Type B pancreatic cell (in vitro differentiated cells): Measurements from ENCODE around the gene PHYKPL. TPM values are rescaled to one million over a fixed set of nuclear protein-coding genes. Genes with fewer than 3 reads are reported as not detected.

Experiments used
- DNase-seq: peaks from one replicate; pipeline ENCODE4 v3.0.0; 2021; ENCODE audit warnings: mixed read lengths; ENCODE audit not compliant: unreplicated experiment; ENCODE audit errors: extremely low spot score
- H3K27ac Mint-ChIP-seq: 2 replicates; pipeline ENCODE4 v1.8.0; 2021; ENCODE audit warnings: mild to moderate bottlenecking, mixed read lengths
- H3K27me3 Mint-ChIP-seq: 2 replicates; pipeline ENCODE4 v1.8.0; 2021; ENCODE audit warnings: mixed read lengths
- H3K36me3 Mint-ChIP-seq: 2 replicates; pipeline ENCODE4 v1.8.0; 2021; ENCODE audit warnings: mixed read lengths
- H3K4me1 Mint-ChIP-seq: one replicate; pipeline ENCODE4 v1.8.0; 2021; ENCODE audit warnings: mixed read lengths; ENCODE audit not compliant: unreplicated experiment
- H3K4me3 Mint-ChIP-seq: 2 replicates; pipeline ENCODE4 v1.8.0; 2021; ENCODE audit warnings: mild to moderate bottlenecking, mixed read lengths
- H3K9me3 Mint-ChIP-seq: 2 replicates; pipeline ENCODE4 v1.8.0; 2021; ENCODE audit warnings: mixed read lengths
- total RNA-seq: library from RNA; stranded (reverse); gene quantifications from 2 replicates; pipeline ENCODE4 v1.2.1, GENCODE V29; 2021; ENCODE audit warnings: low replicate concordance
- TF ChIP-seq, protein P1 (sequence below): fragments of 200-600 bp; sonication (generic); conservative IDR thresholded peaks from 2 replicates; pipeline ENCODE4 v1.5.0; 2021; ENCODE audit warnings: antibody characterized with exemption, mild to moderate bottlenecking

Gene PHYKPL
- total RNA-seq, 1 donor from 2014 or later: 76.2 TPM

DNA sequence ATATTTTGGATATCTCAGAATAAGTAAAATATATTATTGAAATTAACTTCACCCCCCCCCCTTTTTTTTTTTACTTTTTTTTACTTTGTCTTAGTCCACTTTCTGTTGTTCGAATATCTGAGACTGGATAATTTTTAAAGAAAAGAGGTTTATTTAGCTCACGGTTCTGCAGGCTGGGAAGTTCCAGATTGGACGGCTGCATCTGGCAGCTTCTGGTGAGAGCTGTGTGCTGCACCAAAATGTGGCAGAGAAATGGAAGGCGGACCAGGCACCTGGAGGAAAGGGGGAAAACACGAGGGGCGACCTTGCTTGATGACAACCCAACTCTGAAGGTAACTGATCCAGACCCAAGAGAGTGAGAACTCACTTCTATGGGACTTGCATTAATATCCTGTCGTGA lies 39.8 kb downstream of the PHYKPL start:
- Mint-ChIP-seq H3K9me3 (no peaks in the 10 kb centered on the region), H3K4me1 (peaks cover 4% of the 10 kb centered on the region), H3K27ac (no peak overlapping the region), H3K27me3 (peaks cover 13% of the 10 kb centered on the region), H3K4me3 (no peak overlapping the region), H3K36me3 (no peaks in the 10 kb centered on the region)
- TF ChIP-seq, protein P1, sequence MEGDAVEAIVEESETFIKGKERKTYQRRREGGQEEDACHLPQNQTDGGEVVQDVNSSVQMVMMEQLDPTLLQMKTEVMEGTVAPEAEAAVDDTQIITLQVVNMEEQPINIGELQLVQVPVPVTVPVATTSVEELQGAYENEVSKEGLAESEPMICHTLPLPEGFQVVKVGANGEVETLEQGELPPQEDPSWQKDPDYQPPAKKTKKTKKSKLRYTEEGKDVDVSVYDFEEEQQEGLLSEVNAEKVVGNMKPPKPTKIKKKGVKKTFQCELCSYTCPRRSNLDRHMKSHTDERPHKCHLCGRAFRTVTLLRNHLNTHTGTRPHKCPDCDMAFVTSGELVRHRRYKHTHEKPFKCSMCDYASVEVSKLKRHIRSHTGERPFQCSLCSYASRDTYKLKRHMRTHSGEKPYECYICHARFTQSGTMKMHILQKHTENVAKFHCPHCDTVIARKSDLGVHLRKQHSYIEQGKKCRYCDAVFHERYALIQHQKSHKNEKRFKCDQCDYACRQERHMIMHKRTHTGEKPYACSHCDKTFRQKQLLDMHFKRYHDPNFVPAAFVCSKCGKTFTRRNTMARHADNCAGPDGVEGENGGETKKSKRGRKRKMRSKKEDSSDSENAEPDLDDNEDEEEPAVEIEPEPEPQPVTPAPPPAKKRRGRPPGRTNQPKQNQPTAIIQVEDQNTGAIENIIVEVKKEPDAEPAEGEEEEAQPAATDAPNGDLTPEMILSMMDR: no peak
- no peak for DNase-seq

DNA sequence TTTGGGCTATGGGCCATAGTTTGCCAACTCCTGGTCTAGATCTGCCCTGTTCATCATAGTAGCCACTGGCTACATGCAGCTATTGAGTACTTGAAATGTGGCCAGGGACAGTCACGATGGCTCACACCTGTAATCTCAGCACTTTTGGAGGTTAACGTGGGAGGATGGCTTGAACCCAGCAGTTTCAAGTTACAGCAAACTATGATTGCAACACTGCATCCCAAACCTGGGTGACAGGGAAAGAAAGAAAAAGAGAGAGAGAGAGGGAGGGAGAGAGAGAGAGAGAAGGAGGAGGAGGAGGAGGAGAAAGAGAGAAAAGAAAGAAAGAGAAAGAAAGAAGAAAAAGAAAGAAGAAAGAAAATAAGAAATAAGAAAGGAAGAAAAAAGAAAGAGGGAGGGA lies 40.4 kb downstream of the PHYKPL start:
- no peaks in the 10 kb centered on the region for H3K9me3 Mint-ChIP-seq
- DNase-seq: no peak
- TF ChIP-seq, protein P1: no peak
- no peaks in the 10 kb centered on the region for H3K36me3 Mint-ChIP-seq
- peaks cover 4% of the 10 kb centered on the region for H3K4me1 Mint-ChIP-seq
- H3K27ac Mint-ChIP-seq: no peak overlapping the region
- peaks cover 13% of the 10 kb centered on the region for H3K27me3 Mint-ChIP-seq
- no peak overlapping the region for H3K4me3 Mint-ChIP-seq

DNA sequence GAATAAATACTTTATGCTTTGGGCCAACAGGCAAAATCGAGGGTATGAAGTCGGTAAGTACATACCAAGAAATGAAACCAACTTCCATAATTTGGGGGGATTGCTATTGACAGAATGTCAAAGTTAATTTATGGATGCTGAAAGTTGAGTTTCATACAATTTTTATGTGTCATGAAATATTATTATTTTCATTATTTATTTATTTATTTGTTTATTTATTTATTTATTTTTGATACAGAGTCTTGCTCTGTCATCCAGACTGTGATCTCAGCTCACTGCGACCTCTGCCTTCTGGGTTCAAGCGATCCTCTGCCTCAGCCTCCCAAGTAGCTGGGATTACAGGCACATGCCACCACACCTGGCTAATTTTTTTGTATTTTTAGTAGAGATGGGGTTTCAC lies 40.9 kb downstream of the PHYKPL start:
- Mint-ChIP-seq H3K9me3 (no peaks in the 10 kb centered on the region), H3K36me3 (no peaks in the 10 kb centered on the region), H3K4me1 (peaks cover 4% of the 10 kb centered on the region), H3K4me3 (no peak overlapping the region), H3K27me3 (peaks cover 13% of the 10 kb centered on the region), H3K27ac (no peak overlapping the region)
- TF ChIP-seq, protein P1: no peak
- no peak for DNase-seq

DNA sequence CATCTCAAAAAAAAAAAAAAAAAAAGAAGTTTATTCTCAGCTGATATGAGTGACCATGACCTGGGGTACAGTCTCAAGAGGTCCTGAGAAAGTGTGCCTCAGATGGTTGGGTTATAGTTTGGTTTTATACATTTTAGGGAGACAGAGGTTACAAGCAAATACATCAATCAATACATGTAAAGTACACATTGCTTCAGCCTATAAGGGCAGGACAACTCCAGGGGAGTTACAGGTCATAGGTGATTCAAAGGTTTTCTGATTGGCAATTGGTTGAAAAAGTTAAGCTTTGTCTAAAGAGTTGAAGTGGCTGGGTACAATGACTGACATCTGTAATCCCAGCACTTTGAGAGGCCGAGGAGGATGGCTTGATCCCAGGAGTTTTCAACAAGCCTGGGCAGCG lies 43.2 kb downstream of the PHYKPL start:
- TF ChIP-seq, protein P1: no peak

DNA sequence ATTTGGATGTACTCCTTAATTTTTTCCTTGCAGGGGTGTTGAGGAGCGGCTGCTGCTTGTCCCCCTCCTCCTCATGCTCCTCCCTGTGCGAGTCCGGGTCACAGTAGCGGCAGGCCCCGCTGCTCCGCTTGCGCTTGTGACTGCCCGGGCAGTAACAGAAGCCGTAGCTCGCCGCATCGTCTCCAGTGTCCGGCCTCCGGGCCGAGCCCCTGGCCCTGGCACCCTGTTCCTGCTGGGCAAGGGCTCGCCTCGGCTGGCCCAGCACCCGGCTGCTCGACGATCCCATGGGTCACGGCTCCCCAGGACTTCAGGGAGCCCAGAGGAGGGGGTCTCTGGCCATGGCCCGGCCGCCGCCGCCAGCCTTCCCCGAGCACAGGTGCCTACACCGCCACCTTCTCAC lies 45.6 kb downstream of the PHYKPL start, which contains the start of gene GMCL2:
Gene GMCL2 (minus strand): TSS at position 358 of the 400 bp plus-strand sequence. CDS start 72 bp downstream, at position 286.
- H3K27me3 Mint-ChIP-seq: no peaks in the 10 kb centered on the region
- no peaks in the 10 kb centered on the region for H3K4me1 Mint-ChIP-seq
- H3K4me3 Mint-ChIP-seq: no peak within 1 kb of the TSS
- H3K27ac Mint-ChIP-seq: no peak within 1 kb of the TSS
- TF ChIP-seq, protein P1: no peak
- no peaks in the 10 kb centered on the region for H3K9me3 Mint-ChIP-seq
- H3K36me3 Mint-ChIP-seq: no peaks in the 10 kb centered on the region
- no peak for DNase-seq

More for the DNA sequence above, 43.2 kb downstream of the PHYKPL start:
- Mint-ChIP-seq H3K9me3 (no peaks in the 10 kb centered on the region), H3K27ac (no peak overlapping the region), H3K4me3 (no peak overlapping the region), H3K36me3 (no peaks in the 10 kb centered on the region), H3K4me1 (peaks cover 4% of the 10 kb centered on the region), H3K27me3 (peaks cover 8% of the 10 kb centered on the region)
- DNase-seq: no peak

DNA sequence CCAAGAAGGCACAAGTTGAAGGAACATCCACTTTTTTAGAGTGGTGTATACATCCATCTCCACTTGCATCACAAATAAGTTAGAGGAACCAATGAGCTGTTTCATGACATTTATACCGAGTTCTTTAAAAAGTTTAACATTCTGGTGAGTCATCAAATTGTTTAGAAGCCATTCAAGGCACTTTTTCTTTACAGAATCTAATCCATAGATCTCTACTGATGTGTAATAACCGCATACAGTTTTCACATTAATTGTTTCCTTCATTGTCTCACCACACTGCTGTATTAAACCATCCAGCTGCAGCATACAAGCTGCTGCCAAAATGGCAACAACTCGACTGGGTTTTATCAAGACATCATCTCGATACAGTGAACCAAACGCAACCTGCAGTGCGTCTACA lies 46.2 kb downstream of the PHYKPL start:
- Mint-ChIP-seq H3K27me3 (no peaks in the 10 kb centered on the region), H3K36me3 (no peaks in the 10 kb centered on the region), H3K4me3 (no peak overlapping the region), H3K27ac (no peak overlapping the region), H3K9me3 (no peaks in the 10 kb centered on the region), H3K4me1 (no peaks in the 10 kb centered on the region)
- TF ChIP-seq, protein P1: no peak
- no peak for DNase-seq
